HEK293 (cell line): ENCODE results near the gene ACAP3.

Source experiments
- CTCF ChIA-PET: fragments of 350-600 bp; formaldehyde crosslinking; extraction: SDS; loops from one replicate; lab custom pipeline; 2021; ENCODE audit warnings: antibody characterized with exemption; lab: Yijun Ruan, JAX
- POLR2A ChIA-PET: fragments of 300-600 bp; formaldehyde crosslinking; extraction: SDS; loops from one replicate; lab custom pipeline; 2020; ENCODE audit warnings: antibody characterized with exemption, inconsistent platforms; lab: Yijun Ruan, JAX
- H3K27ac ChIP-seq: fragments of 200-500 bp; sonication (Bioruptor generic); 2 replicates; pipeline ENCODE4 v1.5.1; 2014; ENCODE audit warnings: low read depth, low read length, control low read depth, inconsistent platforms; ENCODE audit errors: extremely low read depth
- H3K36me3 ChIP-seq, 2 experiments: fragments of 200-500 bp in 1 of 2; sonication (Bioruptor generic) in 1 of 2; 1 replicate in 1 of 2; 2 replicates in 1 of 2; pipeline ENCODE4 v1.5.1; 2014 to 2017; ENCODE audit warnings: inconsistent platforms in 2 of 2, low read length in 2 of 2; ENCODE audit not compliant: control insufficient read depth in 2 of 2, insufficient read depth in 1 of 2
- H3K4me1 ChIP-seq: fragments of 200-500 bp; sonication (Bioruptor generic); 2 replicates; pipeline ENCODE4 v1.5.1; 2014; ENCODE audit warnings: mild to moderate bottlenecking, low read length, inconsistent platforms; ENCODE audit not compliant: control insufficient read depth, insufficient read depth
- H3K4me3 ChIP-seq: 2 replicates; pipeline ENCODE4 v1.5.1; 2011; ENCODE audit warnings: low read depth, mild to moderate bottlenecking, control low read depth, low read length, moderate library complexity
- H3K9me3 ChIP-seq: fragments of 200-500 bp; sonication (Bioruptor generic); 2 replicates; pipeline ENCODE4 v1.5.1; 2014; ENCODE audit warnings: low read depth, low read length, inconsistent platforms; ENCODE audit not compliant: control insufficient read depth, insufficient read depth
- GLIS1 ChIP-seq: fragments of 450-650 bp; formaldehyde crosslinking; IDR thresholded peaks from 2 replicates; pipeline ENCODE4 v1.5.1; 2016; ENCODE audit warnings: missing biosample characterization, missing genetic modification characterization
- GLIS2 ChIP-seq: fragments of 450-650 bp; formaldehyde crosslinking; IDR thresholded peaks from 2 replicates; pipeline ENCODE4 v1.5.1; 2016; ENCODE audit warnings: missing biosample characterization, missing genetic modification characterization
- IKZF3 ChIP-seq: fragments of 450-650 bp; IDR thresholded peaks from 2 replicates; pipeline ENCODE4 v1.5.0; 2018; ENCODE audit warnings: missing biosample characterization, mild to moderate bottlenecking, missing genetic modification characterization, moderate library complexity
- KLF8 ChIP-seq: fragments of 450-650 bp; formaldehyde crosslinking; IDR thresholded peaks from 2 replicates; pipeline ENCODE4 v1.5.1; 2016; ENCODE audit warnings: missing biosample characterization, missing genetic modification characterization
- SCRT1 ChIP-seq: fragments of 450-650 bp; formaldehyde crosslinking; IDR thresholded peaks from 2 replicates; pipeline ENCODE4 v1.5.1; 2016; ENCODE audit warnings: missing biosample characterization, missing genetic modification characterization, borderline replicate concordance
- SCRT2 ChIP-seq: fragments of 450-650 bp; formaldehyde crosslinking; IDR thresholded peaks from 2 replicates; pipeline ENCODE4 v1.5.1; 2016; ENCODE audit warnings: missing biosample characterization, missing genetic modification characterization
- ZBTB8A ChIP-seq: fragments of 450-650 bp; formaldehyde crosslinking; IDR thresholded peaks from 2 replicates; pipeline ENCODE4 v1.5.1; 2016; ENCODE audit warnings: missing biosample characterization, missing genetic modification characterization
- ZEB2 ChIP-seq: fragments of 450-650 bp; formaldehyde crosslinking; IDR thresholded peaks from 2 replicates; pipeline ENCODE4 v1.5.1; 2016; ENCODE audit warnings: missing biosample characterization, missing genetic modification characterization
- ZNF133 ChIP-seq: fragments of 450-650 bp; formaldehyde crosslinking; IDR thresholded peaks from 2 replicates; pipeline ENCODE4 v1.5.1; 2016; ENCODE audit warnings: missing biosample characterization, missing genetic modification characterization
- ZNF155 ChIP-seq: fragments of 450-650 bp; formaldehyde crosslinking; IDR thresholded peaks from 2 replicates; pipeline ENCODE4 v1.5.1; 2016; ENCODE audit warnings: missing biosample characterization, missing genetic modification characterization
- ZNF157 ChIP-seq: fragments of 450-650 bp; formaldehyde crosslinking; IDR thresholded peaks from 2 replicates; pipeline ENCODE4 v1.5.1; 2016; ENCODE audit warnings: missing biosample characterization, missing genetic modification characterization
- TF ChIP-seq, protein P1 (sequence below): fragments of 450-650 bp; formaldehyde crosslinking; IDR thresholded peaks from 2 replicates; pipeline ENCODE4 v1.5.1; 2016; ENCODE audit warnings: missing biosample characterization, missing genetic modification characterization
- TF ChIP-seq, protein P2 (sequence below): fragments of 450-650 bp; formaldehyde crosslinking; IDR thresholded peaks from 2 replicates; pipeline ENCODE4 v1.5.1; 2016; ENCODE audit warnings: missing biosample characterization, missing genetic modification characterization
- TF ChIP-seq, protein P3 (sequence below): fragments of 450-650 bp; formaldehyde crosslinking; IDR thresholded peaks from 2 replicates; pipeline ENCODE4 v1.5.1; 2016; ENCODE audit warnings: missing biosample characterization, missing genetic modification characterization

Gene ACAP3

DNA sequence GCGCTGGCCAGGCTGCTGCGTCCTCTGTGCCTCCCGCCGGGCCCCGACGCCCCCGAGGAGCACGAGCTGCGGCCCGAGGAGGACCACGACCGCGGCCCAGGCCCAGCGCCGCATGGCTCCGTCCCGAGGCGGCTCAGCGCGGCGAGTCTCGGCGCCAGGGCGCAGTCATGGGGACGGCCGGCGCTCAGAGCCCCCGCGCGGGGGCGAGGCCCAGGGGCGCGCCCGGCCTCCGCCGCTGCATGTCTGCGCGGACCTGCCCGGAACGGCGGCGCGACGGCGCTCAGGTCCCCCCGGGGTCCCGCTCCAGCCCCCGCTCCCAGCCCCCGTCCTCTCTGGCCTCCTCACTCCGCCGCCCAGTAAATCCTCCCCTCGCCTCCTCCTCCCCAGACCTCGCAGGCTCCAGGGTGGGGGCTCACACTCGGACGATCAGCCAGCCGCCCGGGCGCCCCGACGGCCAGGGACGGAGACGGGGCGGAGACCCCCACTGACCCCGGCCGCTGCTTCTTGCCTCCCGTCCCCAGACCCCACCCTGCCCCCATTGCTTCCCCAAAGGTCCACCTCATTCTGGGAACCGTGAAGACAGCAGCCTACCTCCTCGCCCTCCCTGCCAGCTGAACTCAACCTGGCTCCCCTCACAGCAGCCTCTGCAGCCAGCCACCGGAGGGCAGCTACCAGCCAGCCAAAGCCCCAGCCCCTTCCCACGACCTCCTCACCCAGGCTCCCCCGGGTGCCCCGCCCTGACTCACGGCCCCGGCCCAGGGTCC, 61.0 kb downstream of the ACAP3 start, which contains the start of gene C1QTNF12:
C1QTNF12 (minus strand) TSS at position 146 of the 764 bp plus-strand sequence; CDS start at position 114, 32 bp downstream.
- ChIA-PET CTCF (interaction anchor here (1.1 to 1.3 kb wide), 2 partner anchors 44 to 124 kb away, joined by 4 to 6 read pairs; no protein-coding TSS in a partner anchor), POLR2A (no interaction called here)
- Histone ChIP-seq H3K36me3 (no peaks in the 10 kb centered on the region; a peak in 1 of 3 replicates), H3K9me3 (no peaks in the 10 kb centered on the region), H3K27ac (no peak within 1 kb of the TSS), H3K4me3 (no peak within 1 kb of the TSS), H3K4me1 (no peaks in the 10 kb centered on the region; the same call in 1 of the 2 replicates)
- TF ChIP-seq IKZF3 (tag by site-specific recombination): no peak
- peak; percentile 35; the same call in 1 of the 2 replicates for TF ChIP-seq KLF8
- no peak for TF ChIP-seq ZNF133 (tag by site-specific recombination)
- TF ChIP-seq ZNF155 (tag by site-specific recombination): no peak
- TF ChIP-seq, protein P1, sequence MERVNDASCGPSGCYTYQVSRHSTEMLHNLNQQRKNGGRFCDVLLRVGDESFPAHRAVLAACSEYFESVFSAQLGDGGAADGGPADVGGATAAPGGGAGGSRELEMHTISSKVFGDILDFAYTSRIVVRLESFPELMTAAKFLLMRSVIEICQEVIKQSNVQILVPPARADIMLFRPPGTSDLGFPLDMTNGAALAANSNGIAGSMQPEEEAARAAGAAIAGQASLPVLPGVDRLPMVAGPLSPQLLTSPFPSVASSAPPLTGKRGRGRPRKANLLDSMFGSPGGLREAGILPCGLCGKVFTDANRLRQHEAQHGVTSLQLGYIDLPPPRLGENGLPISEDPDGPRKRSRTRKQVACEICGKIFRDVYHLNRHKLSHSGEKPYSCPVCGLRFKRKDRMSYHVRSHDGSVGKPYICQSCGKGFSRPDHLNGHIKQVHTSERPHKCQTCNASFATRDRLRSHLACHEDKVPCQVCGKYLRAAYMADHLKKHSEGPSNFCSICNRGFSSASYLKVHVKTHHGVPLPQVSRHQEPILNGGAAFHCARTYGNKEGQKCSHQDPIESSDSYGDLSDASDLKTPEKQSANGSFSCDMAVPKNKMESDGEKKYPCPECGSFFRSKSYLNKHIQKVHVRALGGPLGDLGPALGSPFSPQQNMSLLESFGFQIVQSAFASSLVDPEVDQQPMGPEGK (tag by site-specific recombination): peak; percentile 20; the same call in 1 of the 2 replicates

DNA sequence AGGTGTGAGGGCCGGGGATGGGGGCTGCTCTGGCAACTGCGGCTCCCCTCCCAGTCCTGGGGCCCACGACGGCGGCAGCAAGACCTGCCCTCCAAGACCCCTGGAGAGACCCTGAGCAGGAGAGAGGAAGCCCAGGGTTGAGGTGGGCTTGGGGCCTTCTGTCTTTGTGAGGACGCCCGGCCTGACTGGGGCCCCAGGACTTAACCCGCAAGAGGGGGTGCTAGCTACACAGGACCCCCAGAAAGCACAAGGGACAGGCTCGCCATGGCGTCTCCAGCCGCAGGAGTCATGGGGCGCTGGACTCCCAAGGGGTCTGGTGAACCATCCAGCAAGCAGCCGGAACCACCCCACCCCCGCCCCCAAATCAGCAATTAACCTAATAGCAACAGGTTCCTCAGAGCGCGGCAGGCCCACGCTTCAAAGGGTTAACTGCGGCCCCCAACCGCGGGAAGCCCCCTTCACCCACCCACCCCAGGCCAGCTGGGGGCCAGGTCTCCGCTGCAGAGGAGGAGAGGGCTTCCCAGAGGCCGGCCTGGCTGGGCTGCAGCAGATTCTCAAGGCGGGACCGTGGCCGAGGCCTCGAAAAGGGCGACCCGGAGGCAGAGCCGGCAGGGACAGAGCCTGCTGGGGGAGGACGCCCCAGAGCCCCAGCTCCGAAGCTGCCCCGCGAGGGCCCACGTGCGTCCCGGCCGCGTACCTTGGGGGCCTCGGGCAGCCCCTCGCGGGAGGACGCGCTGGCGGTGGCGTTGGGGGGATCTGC, 61.7 kb downstream of the ACAP3 start:
- POLR2A ChIA-PET: no interaction called here
- no peak for TF ChIP-seq ZEB2 (tag by site-specific recombination)
- peak; percentile 71 for TF ChIP-seq SCRT2
- TF ChIP-seq SCRT1 (tag by site-specific recombination): 0 out of 2 replicates have a peak, but pooled peaks have one; percentile 20
- TF ChIP-seq, all 188 proteins: peak for 2
- H3K27ac ChIP-seq: no peak overlapping the region
- no peaks in the 10 kb centered on the region for H3K36me3 ChIP-seq
- no peaks in the 10 kb centered on the region; the same call in 1 of the 2 replicates for H3K4me1 ChIP-seq
- CTCF ChIA-PET: no interaction called here
- H3K4me3 ChIP-seq: no peak overlapping the region
- H3K9me3 ChIP-seq: no peaks in the 10 kb centered on the region

- no peaks in the 10 kb centered on the region for H3K36me3 ChIP-seq
- TF ChIP-seq GLIS2 (tag by site-specific recombination) (peak; percentile 35; the same call in 1 of the 2 replicates), ZBTB8A (peak; percentile 23; the same call in 1 of the 2 replicates), KLF8 (0 out of 2 replicates have a peak, but pooled peaks have one; percentile 19), GLIS1 (tag by site-specific recombination) (0 out of 2 replicates have a peak, but pooled peaks have one; percentile 15), ZNF157 (tag by site-specific recombination) (no peak)
- TF ChIP-seq, protein P2, sequence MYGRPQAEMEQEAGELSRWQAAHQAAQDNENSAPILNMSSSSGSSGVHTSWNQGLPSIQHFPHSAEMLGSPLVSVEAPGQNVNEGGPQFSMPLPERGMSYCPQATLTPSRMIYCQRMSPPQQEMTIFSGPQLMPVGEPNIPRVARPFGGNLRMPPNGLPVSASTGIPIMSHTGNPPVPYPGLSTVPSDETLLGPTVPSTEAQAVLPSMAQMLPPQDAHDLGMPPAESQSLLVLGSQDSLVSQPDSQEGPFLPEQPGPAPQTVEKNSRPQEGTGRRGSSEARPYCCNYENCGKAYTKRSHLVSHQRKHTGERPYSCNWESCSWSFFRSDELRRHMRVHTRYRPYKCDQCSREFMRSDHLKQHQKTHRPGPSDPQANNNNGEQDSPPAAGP (tag by site-specific recombination): no peak
- TF ChIP-seq, protein P3, sequence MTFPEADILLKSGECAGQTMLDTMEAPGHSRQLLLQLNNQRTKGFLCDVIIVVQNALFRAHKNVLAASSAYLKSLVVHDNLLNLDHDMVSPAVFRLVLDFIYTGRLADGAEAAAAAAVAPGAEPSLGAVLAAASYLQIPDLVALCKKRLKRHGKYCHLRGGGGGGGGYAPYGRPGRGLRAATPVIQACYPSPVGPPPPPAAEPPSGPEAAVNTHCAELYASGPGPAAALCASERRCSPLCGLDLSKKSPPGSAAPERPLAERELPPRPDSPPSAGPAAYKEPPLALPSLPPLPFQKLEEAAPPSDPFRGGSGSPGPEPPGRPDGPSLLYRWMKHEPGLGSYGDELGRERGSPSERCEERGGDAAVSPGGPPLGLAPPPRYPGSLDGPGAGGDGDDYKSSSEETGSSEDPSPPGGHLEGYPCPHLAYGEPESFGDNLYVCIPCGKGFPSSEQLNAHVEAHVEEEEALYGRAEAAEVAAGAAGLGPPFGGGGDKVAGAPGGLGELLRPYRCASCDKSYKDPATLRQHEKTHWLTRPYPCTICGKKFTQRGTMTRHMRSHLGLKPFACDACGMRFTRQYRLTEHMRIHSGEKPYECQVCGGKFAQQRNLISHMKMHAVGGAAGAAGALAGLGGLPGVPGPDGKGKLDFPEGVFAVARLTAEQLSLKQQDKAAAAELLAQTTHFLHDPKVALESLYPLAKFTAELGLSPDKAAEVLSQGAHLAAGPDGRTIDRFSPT (tag by site-specific recombination): 0 out of 2 replicates have a peak, but pooled peaks have one; percentile 32
- ChIA-PET CTCF (no interaction called here), POLR2A (no interaction called here)
- no peaks in the 10 kb centered on the region for H3K4me1 ChIP-seq
- H3K27ac ChIP-seq: no peak overlapping the region
- H3K9me3 ChIP-seq: no peaks in the 10 kb centered on the region
- H3K4me3 ChIP-seq: no peak overlapping the region
Measured at GRCh38 chr1:1245178-1245816, 62.4 kb downstream of the ACAP3 start.
